ENCODE results near the gene BIRC5.

The BIRC5 gene

GRCh38 chr17:78269955-78270381, 55.9 kb downstream of the BIRC5 start:
- no peak for DNase-seq (ENCODE audit: low read depth)
- no peak for TF ChIP-seq CTCF (IDR thresholded peaks at IDR 0.05; ENCODE audit: insufficient read depth, low read depth, low read length, missing control alignments)
- no peak overlapping the region for H3K4me3 ChIP-seq (ENCODE audit: low read depth, low read length)

GRCh38 chr17:78271419-78272170, 57.5 kb downstream of the BIRC5 start:
- no peak for DNase-seq (ENCODE audit: low read depth)
- TF ChIP-seq CTCF (IDR thresholded peaks at IDR 0.05; ENCODE audit: insufficient read depth, low read depth, low read length, missing control alignments): no peak
- H3K4me3 ChIP-seq (ENCODE audit: low read depth, low read length): no peak overlapping the region

- H3K4me3 ChIP-seq (ENCODE audit: low read depth, low read length): no peak overlapping the region
- no peak for TF ChIP-seq CTCF (IDR thresholded peaks at IDR 0.05; ENCODE audit: insufficient read depth, low read depth, low read length, missing control alignments)
- peak; percentile 35 for DNase-seq (ENCODE audit: low read depth)
These were observed 58.3 kb downstream of the BIRC5 start for GRCh38 chr17:78272181-78272913.

- no peak for TF ChIP-seq CTCF (IDR thresholded peaks at IDR 0.05; ENCODE audit: insufficient read depth, low read depth, low read length, missing control alignments)
- DNase-seq (ENCODE audit: low read depth): no peak
- H3K4me3 ChIP-seq (ENCODE audit: low read depth, low read length): no peak overlapping the region
These were observed 58.8 kb downstream of the BIRC5 start for GRCh38 chr17:78272914-78273258.

- H3K4me3 ChIP-seq (ENCODE audit: low read depth, low read length): no peak overlapping the region
- TF ChIP-seq CTCF (IDR thresholded peaks at IDR 0.05; ENCODE audit: insufficient read depth, low read depth, low read length, missing control alignments): no peak
- DNase-seq (ENCODE audit: low read depth): no peak
These were observed 59.8 kb downstream of the BIRC5 start for GRCh38 chr17:78273813-78274212.

Data from GM12865 (cell line).